OCI-LY3 (cell line): ENCODE results near the gene CEP112.

ENCODE experiments used
- CTCF ChIP-seq: fragments of 200-600, 300-600 bp; sonication (generic); IDR thresholded peaks from 2 replicates; pipeline ENCODE4 v1.5.1; 2014; ENCODE audit warnings: antibody characterized with exemption, low read length, low read depth
- EZH2phosphoT487 ChIP-seq: fragments of 200-600 bp; shearing (Covaris generic); IDR thresholded peaks from 2 replicates; pipeline ENCODE4 v1.6.1; 2018; ENCODE audit warnings: antibody characterized with exemption, mixed run types, low read depth

DNA sequence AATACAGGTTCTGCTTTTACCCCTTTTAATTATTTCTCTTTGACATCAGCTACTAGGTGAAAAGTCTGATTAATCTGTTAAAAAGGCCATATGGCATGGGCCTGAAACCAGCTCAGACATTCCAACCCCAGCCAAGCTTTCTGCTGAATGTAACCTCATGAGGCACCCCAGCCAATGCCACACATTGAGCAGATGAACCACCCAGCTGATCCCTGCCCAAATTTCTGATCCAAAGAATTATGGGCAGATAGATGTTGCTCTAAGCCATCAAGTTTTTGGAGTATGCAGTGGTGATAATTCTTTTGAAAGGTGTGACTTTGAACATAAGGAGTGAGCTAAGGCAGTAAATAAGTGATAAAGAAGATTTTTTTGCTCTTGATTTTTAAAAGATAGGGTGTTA, 452.9 kb downstream of the CEP112 start:
- TF ChIP-seq CTCF = no peak
- TF ChIP-seq EZH2phosphoT487 = no peak
